IgD-negative memory B cell (primary cell): ENCODE results near the gene UGT3A1. TPM values are rescaled to one million over a fixed set of nuclear protein-coding genes. Genes with fewer than 3 reads are reported as not detected.
"Not testable (repeated sequence)": the region's sequence is repeated elsewhere in the genome, so short reads cannot be mapped to it uniquely, and the experiment has no call there.

Experiments
- H3K27ac Mint-ChIP-seq, 3 donors: one replicate each; pipeline ENCODE4 v1.8.0; 2020 to 2022; ENCODE audit warnings: mild to moderate bottlenecking in 3 of 3, mixed read lengths in 3 of 3, moderate library complexity in 1 of 3
- H3K27me3 Mint-ChIP-seq: one replicate; pipeline ENCODE4 v1.8.0; 2021; ENCODE audit warnings: mixed read lengths
- H3K36me3 Mint-ChIP-seq: one replicate; pipeline ENCODE4 v1.8.0; 2020; ENCODE audit warnings: mild to moderate bottlenecking, mixed read lengths
- H3K4me1 Mint-ChIP-seq, 3 donors: one replicate each; pipeline ENCODE4 v1.8.0; 2020 to 2022; ENCODE audit warnings: mixed read lengths in 3 of 3, mild to moderate bottlenecking in 1 of 3
- H3K4me3 Mint-ChIP-seq, 4 donors: one replicate each; pipeline ENCODE4 v1.8.0; 2020 to 2022; ENCODE audit warnings: mild to moderate bottlenecking in 4 of 4, mixed read lengths in 4 of 4, moderate library complexity in 3 of 4
- H3K9me3 Mint-ChIP-seq, 3 donors: one replicate each; pipeline ENCODE4 v1.8.0; 2020 to 2021; ENCODE audit warnings: mixed read lengths in 3 of 3, mild to moderate bottlenecking in 1 of 3
- polyA plus RNA-seq: library from polyadenylated mRNA; unstranded; fragments of 300-500 nt; fragmentation: Illumina TruSeq; gene quantifications from one replicate; pipeline ENCODE4 v1.2.3, GENCODE V29; 2021

The UGT3A1 gene
- polyA plus RNA-seq, 1 donor from 2014 or later = not detected

DNA sequence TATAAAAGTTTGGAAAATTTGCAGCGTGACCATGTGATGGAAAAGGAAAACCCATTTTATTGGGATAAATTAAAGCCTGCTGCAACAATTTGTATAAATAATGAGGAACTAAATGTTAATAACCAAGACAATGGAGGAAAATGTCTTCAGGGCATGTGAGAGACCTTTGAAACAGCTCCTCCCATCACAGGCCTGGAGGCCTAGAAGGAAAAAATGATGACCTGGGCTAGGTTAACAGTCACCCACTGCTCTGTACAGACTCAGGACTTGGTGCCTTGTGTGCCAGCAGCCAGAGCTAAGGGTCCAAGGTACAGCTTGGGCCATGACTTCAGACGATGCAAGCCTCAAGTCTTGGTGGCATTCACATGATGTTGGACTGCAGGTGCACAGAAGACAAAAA is 22.0 kb upstream of the UGT3A1 start:
- H3K27ac Mint-ChIP-seq = no peak overlapping the region
- no peaks in the 10 kb centered on the region for H3K36me3 Mint-ChIP-seq
- peaks cover 9 to 33% (median 25%) of the 10 kb centered on the region in 3 donors for H3K9me3 Mint-ChIP-seq
- H3K27me3 Mint-ChIP-seq = no peaks in the 10 kb centered on the region
- no peaks in the 10 kb centered on the region for H3K4me1 Mint-ChIP-seq
- H3K4me3 Mint-ChIP-seq = no peak overlapping the region

- Mint-ChIP-seq H3K9me3 (peaks cover 9 to 24% (median 23%) of the 10 kb centered on the region in 3 donors), H3K4me3 (no peak overlapping the region), H3K4me1 (no peaks in the 10 kb centered on the region), H3K27me3 (no peaks in the 10 kb centered on the region), H3K36me3 (no peaks in the 10 kb centered on the region), H3K27ac (no peak overlapping the region)
Observed at GRCh38 chr5:36009698-36010097, 18.5 kb upstream of the UGT3A1 start.

DNA sequence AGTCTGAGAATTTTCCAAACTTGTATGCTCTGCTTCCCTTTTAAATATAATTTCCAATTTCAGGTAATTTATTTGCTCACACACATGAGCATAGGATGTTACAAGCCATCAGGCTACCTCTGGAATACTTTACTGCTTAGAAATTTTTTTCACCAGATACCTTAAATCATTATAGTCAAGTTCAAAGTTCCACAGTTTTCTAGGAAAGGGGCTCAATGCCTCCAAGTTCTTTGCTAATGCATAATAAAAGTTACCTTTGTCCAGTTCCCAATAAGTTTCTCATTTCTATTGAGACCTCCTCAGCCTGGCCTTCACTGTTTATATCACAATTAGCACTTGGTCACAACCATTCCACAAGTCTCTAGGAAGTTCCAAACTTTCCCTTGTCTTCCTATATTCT is 16.2 kb upstream of the UGT3A1 start:
- Mint-ChIP-seq H3K4me1 (no peaks in the 10 kb centered on the region), H3K27ac (no peak overlapping the region), H3K27me3 (no peaks in the 10 kb centered on the region), H3K36me3 (no peaks in the 10 kb centered on the region), H3K9me3 (peaks cover 7 to 11% (median 8%) of the 10 kb centered on the region in 3 donors), H3K4me3 (no peak overlapping the region)

DNA sequence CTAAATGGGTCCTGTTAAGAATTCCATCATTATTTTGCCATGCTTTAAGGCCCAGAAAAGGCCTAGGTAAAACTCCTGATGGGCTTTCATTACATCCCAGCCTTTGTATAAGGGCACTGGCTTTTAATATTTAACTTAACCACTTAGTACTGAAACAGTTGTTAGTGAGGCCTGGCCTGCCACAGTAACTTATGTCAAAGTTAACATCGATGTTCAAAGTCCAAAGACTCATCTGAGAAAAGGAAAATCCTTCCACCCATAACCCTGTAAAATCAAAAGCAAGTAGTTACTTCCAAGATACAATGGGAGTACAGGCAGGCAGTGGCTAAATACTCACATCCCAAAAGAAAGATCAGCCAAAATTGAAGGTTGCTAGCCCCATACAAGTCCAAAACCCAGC is 15.0 kb upstream of the UGT3A1 start:
- H3K36me3 Mint-ChIP-seq = no peaks in the 10 kb centered on the region
- no peaks in the 10 kb centered on the region for H3K27me3 Mint-ChIP-seq
- no peaks in the 10 kb centered on the region for H3K4me1 Mint-ChIP-seq
- no peak overlapping the region for H3K4me3 Mint-ChIP-seq
- no peak overlapping the region for H3K27ac Mint-ChIP-seq
- H3K9me3 Mint-ChIP-seq = peaks cover 7 to 8% (median 8%) of the 10 kb centered on the region in 3 donors

DNA sequence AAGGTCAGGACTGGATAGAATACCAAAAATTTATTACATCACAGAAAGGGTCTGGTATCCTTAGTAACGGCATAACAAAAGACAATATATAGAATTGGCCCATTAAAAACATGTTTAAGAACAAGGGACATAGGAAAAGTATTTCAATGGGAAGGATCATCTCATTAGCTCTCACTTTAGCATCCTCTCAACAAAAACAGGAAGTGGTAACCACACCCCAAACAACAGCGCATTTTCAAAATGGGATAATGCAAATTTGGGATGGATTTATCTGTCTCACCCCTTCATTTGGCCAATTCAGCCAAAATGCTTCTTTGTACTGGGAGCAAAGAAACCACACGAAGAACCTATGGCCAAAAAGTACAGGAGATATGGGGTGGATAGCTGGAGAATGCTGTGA is 9.8 kb upstream of the UGT3A1 start:
- Mint-ChIP-seq H3K27ac (no peak overlapping the region), H3K9me3 (no peaks in the 10 kb centered on the region), H3K4me3 (no peak overlapping the region)

GRCh38 chr5:35999547-35999946 is 8.4 kb upstream of the UGT3A1 start:
- H3K36me3 Mint-ChIP-seq = no peaks in the 10 kb centered on the region
- peaks cover 0 to 2% (median 0%) of the 10 kb centered on the region in 3 donors for H3K9me3 Mint-ChIP-seq
- no peaks in the 10 kb centered on the region for H3K27me3 Mint-ChIP-seq
- H3K4me1 Mint-ChIP-seq = no peaks in the 10 kb centered on the region
- H3K27ac Mint-ChIP-seq = no peak overlapping the region
- no peak overlapping the region for H3K4me3 Mint-ChIP-seq

More for the DNA sequence above, 9.8 kb upstream of the UGT3A1 start:
- Mint-ChIP-seq H3K27me3 (no peaks in the 10 kb centered on the region), H3K36me3 (no peaks in the 10 kb centered on the region), H3K4me1 (no peaks in the 10 kb centered on the region)

GRCh38 chr5:35996076-35996475 is 4.9 kb upstream of the UGT3A1 start:
- H3K4me3 Mint-ChIP-seq = no peak overlapping the region
- no peaks in the 10 kb centered on the region for H3K27me3 Mint-ChIP-seq
- H3K9me3 Mint-ChIP-seq = peaks cover 0 to 2% (median 0%) of the 10 kb centered on the region in 3 donors
- H3K4me1 Mint-ChIP-seq = no peaks in the 10 kb centered on the region
- no peaks in the 10 kb centered on the region for H3K36me3 Mint-ChIP-seq
- no peak overlapping the region for H3K27ac Mint-ChIP-seq

- no peaks in the 10 kb centered on the region for H3K36me3 Mint-ChIP-seq
- peaks cover 5% of the 10 kb centered on the region for H3K27me3 Mint-ChIP-seq
- no peaks in the 10 kb centered on the region for H3K4me1 Mint-ChIP-seq
- no peak overlapping the region for H3K27ac Mint-ChIP-seq
- H3K9me3 Mint-ChIP-seq = peaks cover 0 to 2% (median 0%) of the 10 kb centered on the region in 3 donors
- peak overlapping the region in 1 of 4 donors; percentile 52 for H3K4me3 Mint-ChIP-seq
Observed at GRCh38 chr5:35990520-35990919, 670 bp downstream of the UGT3A1 start.

- H3K4me3 Mint-ChIP-seq = no peak overlapping the region
- H3K27me3 Mint-ChIP-seq = peaks cover 5% of the 10 kb centered on the region
Observed at GRCh38 chr5:35988529-35988928, 2.7 kb downstream of the UGT3A1 start.

GRCh38 chr5:35987776-35988175 is 3.4 kb downstream of the UGT3A1 start:
- Mint-ChIP-seq H3K36me3 (no peaks in the 10 kb centered on the region), H3K27me3 (peaks cover 5% of the 10 kb centered on the region), H3K4me1 (no peaks in the 10 kb centered on the region), H3K9me3 (peaks cover 3 to 6% (median 3%) of the 10 kb centered on the region in 3 donors), H3K4me3 (no peak overlapping the region), H3K27ac (no peak overlapping the region)

More at GRCh38 chr5:35988529-35988928, 2.7 kb downstream of the UGT3A1 start:
- Mint-ChIP-seq H3K4me1 (no peaks in the 10 kb centered on the region), H3K27ac (no peak overlapping the region), H3K36me3 (no peaks in the 10 kb centered on the region), H3K9me3 (peaks cover 0 to 2% (median 0%) of the 10 kb centered on the region in 3 donors)

- no peaks in the 10 kb centered on the region for H3K4me1 Mint-ChIP-seq
Observed at GRCh38 chr5:35979715-35980114, 11.5 kb downstream of the UGT3A1 start.

GRCh38 chr5:35976859-35977258 is 14.3 kb downstream of the UGT3A1 start:
- not testable (repeated sequence) for H3K27me3 Mint-ChIP-seq

More at GRCh38 chr5:35979715-35980114, 11.5 kb downstream of the UGT3A1 start:
- no peaks in the 10 kb centered on the region for H3K27me3 Mint-ChIP-seq
- H3K27ac Mint-ChIP-seq = peak overlapping the region in 1 of 3 donors; percentile 25
- peaks cover 4 to 21% (median 13%) of the 10 kb centered on the region in 3 donors for H3K9me3 Mint-ChIP-seq
- H3K36me3 Mint-ChIP-seq = no peaks in the 10 kb centered on the region
- H3K4me3 Mint-ChIP-seq = no peak overlapping the region

GRCh38 chr5:35974570-35974969 is 16.6 kb downstream of the UGT3A1 start:
- H3K9me3 Mint-ChIP-seq = peaks cover 0 to 4% (median 0%) of the 10 kb centered on the region in 3 donors
- no peaks in the 10 kb centered on the region for H3K27me3 Mint-ChIP-seq
- no peak overlapping the region for H3K4me3 Mint-ChIP-seq
- H3K36me3 Mint-ChIP-seq = peaks cover 2% of the 10 kb centered on the region
- no peaks in the 10 kb centered on the region for H3K4me1 Mint-ChIP-seq
- H3K27ac Mint-ChIP-seq = no peak overlapping the region

More at GRCh38 chr5:35976859-35977258, 14.3 kb downstream of the UGT3A1 start:
- H3K27ac Mint-ChIP-seq, H3K4me3 Mint-ChIP-seq, H3K4me1 Mint-ChIP-seq, H3K36me3 Mint-ChIP-seq: not testable (repeated sequence)
- H3K9me3 Mint-ChIP-seq = peaks cover 0 to 11% (median 8%) of the 10 kb centered on the region in 3 donors

GRCh38 chr5:35971878-35972210 is 19.3 kb downstream of the UGT3A1 start:
- Mint-ChIP-seq H3K27me3 (no peaks in the 10 kb centered on the region), H3K9me3 (peaks cover 0 to 2% (median 0%) of the 10 kb centered on the region in 3 donors), H3K36me3 (peaks cover 2% of the 10 kb centered on the region), H3K27ac (no peak overlapping the region), H3K4me3 (no peak overlapping the region), H3K4me1 (no peaks in the 10 kb centered on the region)

DNA sequence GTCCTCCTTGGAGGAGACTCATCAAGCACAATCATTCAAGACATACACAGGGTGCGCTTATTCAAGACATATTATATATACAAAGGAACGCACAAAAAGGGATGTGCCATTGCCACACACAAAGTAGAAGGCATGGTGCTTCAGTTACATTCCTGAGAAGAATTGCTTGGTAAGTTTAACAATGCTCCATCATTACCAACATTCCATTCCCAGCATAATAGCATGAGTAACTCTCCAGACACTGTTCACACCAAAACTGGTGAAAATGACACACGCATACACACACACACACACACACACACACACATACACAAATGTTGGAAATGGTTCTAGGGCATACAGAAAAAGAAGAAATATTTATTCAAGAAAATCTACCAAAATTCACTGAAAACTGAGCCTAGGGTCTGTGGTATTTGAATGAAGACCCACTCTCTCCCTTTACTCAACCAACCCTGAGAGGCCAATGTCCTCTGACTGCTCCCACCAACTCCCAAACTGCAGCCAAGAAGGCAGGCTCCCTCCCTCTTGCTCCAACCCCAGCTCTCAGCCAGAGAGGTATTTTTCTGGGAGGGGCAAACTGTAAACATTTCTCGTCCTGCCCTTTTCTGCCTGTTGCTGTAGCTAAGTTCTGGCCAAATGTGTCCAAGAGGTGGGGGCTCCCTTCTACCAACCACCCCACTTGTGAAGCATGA is 19.9 kb downstream of the UGT3A1 start:
- peaks cover 2% of the 10 kb centered on the region for H3K36me3 Mint-ChIP-seq
- H3K27me3 Mint-ChIP-seq = no peaks in the 10 kb centered on the region
- no peak overlapping the region for H3K27ac Mint-ChIP-seq
- H3K9me3 Mint-ChIP-seq = peaks cover 0 to 2% (median 0%) of the 10 kb centered on the region in 3 donors
- H3K4me1 Mint-ChIP-seq = no peaks in the 10 kb centered on the region
- H3K4me3 Mint-ChIP-seq = no peak overlapping the region

GRCh38 chr5:35963381-35963843 is 27.8 kb downstream of the UGT3A1 start:
- Mint-ChIP-seq H3K4me3 (no peak overlapping the region), H3K27me3 (peaks cover 10% of the 10 kb centered on the region), H3K4me1 (no peaks in the 10 kb centered on the region), H3K27ac (no peak overlapping the region), H3K9me3 (peaks cover 1 to 3% (median 2%) of the 10 kb centered on the region in 3 donors), H3K36me3 (peaks cover 2% of the 10 kb centered on the region)
